Measurements from ENCODE around the gene ENDOV. TPM values are rescaled to one million over a fixed set of nuclear protein-coding genes. Genes with fewer than 3 reads are reported as not detected.

The ENDOV gene
- total RNA-seq, 1 donor: 13.4 TPM

GRCh38 chr17:80374039-80374731 is 40.8 kb upstream of the ENDOV start:
- H3K4me3 ChIP-seq (ENCODE audit: low read depth, low read length): no peak overlapping the region
- no peak for TF ChIP-seq CTCF (IDR thresholded peaks at IDR 0.05; ENCODE audit: insufficient read depth, low read depth, low read length)
- DNase-seq (ENCODE audit: low read depth): no peak

GRCh38 chr17:80374732-80375585 is 40.0 kb upstream of the ENDOV start:
- H3K4me3 ChIP-seq (ENCODE audit: low read depth, low read length): no peak overlapping the region
- no peak for TF ChIP-seq CTCF (IDR thresholded peaks at IDR 0.05; ENCODE audit: insufficient read depth, low read depth, low read length)
- DNase-seq (ENCODE audit: low read depth): no peak

GRCh38 chr17:80376531-80376930 is 38.4 kb upstream of the ENDOV start:
- DNase-seq (ENCODE audit: low read depth): no peak
- TF ChIP-seq CTCF (IDR thresholded peaks at IDR 0.05; ENCODE audit: insufficient read depth, low read depth, low read length): no peak
- H3K4me3 ChIP-seq (ENCODE audit: low read depth, low read length): no peak overlapping the region

GRCh38 chr17:80377798-80378197 is 37.2 kb upstream of the ENDOV start:
- TF ChIP-seq CTCF (IDR thresholded peaks at IDR 0.05; ENCODE audit: insufficient read depth, low read depth, low read length): no peak
- DNase-seq (ENCODE audit: low read depth): no peak
- H3K4me3 ChIP-seq (ENCODE audit: low read depth, low read length): no peak overlapping the region

- no peak for TF ChIP-seq CTCF (IDR thresholded peaks at IDR 0.05; ENCODE audit: insufficient read depth, low read depth, low read length)
- DNase-seq (ENCODE audit: low read depth): no peak
- H3K4me3 ChIP-seq (ENCODE audit: low read depth, low read length): no peak overlapping the region
These were observed 35.6 kb upstream of the ENDOV start for GRCh38 chr17:80379348-80379747.

- TF ChIP-seq CTCF (IDR thresholded peaks at IDR 0.05; ENCODE audit: insufficient read depth, low read depth, low read length): no peak
- H3K4me3 ChIP-seq (ENCODE audit: low read depth, low read length): no peak overlapping the region
- no peak for DNase-seq (ENCODE audit: low read depth)
These were observed 34.9 kb upstream of the ENDOV start for GRCh38 chr17:80380068-80380467.
